ENCODE measurements around the gene TTC21B.

The TTC21B gene

DNA sequence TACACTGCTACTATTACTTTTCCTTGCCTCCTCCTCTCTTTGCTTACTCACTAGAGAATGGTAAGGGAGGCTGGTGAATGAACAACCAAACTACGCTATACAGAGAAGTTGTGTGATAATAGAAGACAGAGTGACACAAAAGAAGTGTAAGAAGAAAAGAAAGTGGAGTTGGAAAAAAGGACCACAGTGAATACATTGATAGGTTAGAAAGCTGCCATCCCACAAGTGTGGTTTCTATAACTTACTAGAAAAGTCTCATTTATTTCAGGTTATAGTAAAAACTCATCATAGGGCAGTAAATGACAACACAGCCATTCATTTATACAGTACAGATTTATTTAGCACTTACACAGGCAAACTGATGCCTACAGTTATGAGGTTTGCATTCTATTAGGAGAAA lies 77.3 kb downstream of the TTC21B start (continued):
- no peak for TF ChIP-seq ZNF223 (tag by site-specific recombination; IDR thresholded peaks at IDR 0.05)

- POLR2A ChIA-PET: no interaction called here
- H3K4me1 ChIP-seq (ENCODE audit: control insufficient read depth, insufficient read depth, low read length): no peaks in the 10 kb centered on the region
- no peak overlapping the region for H3K4me3 ChIP-seq (ENCODE audit: low read depth, low read length)
- TF ChIP-seq CTCF (tag by site-specific recombination; IDR thresholded peaks at IDR 0.05) (peak; percentile 56), ZNF19 (tag by site-specific recombination; IDR thresholded peaks at IDR 0.05; ENCODE audit: low read depth) (no peak), ZNF654 (tag by site-specific recombination; IDR thresholded peaks at IDR 0.05; ENCODE audit: low read depth) (peak; percentile 81), ZNF518A (tag by site-specific recombination; conservative IDR thresholded peaks at IDR 0.05; ENCODE audit: low read depth) (no peak), ZNF555 (tag by site-specific recombination; conservative IDR thresholded peaks at IDR 0.05) (no peak)
- CTCF ChIA-PET: interaction anchor here (0.5 to 2.1 kb wide), 41 partner anchors 9 to 1950 kb away, joined by 3 to 26 read pairs (median 4); partner anchors contain the start of gene SCN2A
- peaks cover 10 to 44% of the 10 kb centered on the region in 2 experiments for H3K36me3 ChIP-seq (ENCODE audit: control insufficient read depth in 2 of 2, insufficient read depth in 1 of 2, low read length in 2 of 2)
- no peaks in the 10 kb centered on the region; the same call in 1 of the 2 replicates for H3K9me3 ChIP-seq (ENCODE audit: control insufficient read depth, insufficient read depth, low read depth, low read length)
- no peak overlapping the region for H3K27ac ChIP-seq (ENCODE audit: extremely low read depth, low read depth, low read length)
These were observed 79.0 kb downstream of the TTC21B start for GRCh38 chr2:165874445-165875039.

DNA sequence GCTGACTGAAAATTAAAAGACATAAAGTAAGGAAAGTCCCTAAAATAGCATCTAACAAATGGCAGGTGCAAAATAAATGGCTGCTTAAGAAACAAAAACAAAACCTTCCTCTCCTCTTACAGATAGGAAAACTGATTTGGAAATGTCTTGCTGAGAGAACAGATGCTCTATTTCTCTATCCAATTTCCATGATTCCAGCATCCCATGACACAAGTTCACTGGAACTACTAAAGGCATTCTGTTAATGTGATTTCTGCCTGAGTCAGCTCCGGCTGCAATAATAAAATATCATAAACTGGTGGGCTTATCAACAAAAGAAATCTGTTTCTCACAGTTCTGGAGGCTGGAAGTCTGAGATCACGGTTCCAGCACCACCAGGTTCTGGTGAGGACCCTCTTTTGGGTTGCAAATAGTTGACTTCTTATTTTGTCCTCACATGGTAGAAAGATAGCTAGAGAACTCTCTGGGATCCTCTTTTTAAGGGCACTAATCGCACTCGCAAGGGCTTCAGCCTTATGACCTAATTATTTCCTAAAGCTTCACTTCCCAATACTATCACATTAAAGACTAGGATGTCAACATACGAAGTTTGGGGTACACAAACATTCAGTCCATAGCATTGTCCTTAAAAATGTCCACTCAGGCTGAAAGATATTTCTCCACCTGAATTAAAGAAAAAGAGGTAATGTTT lies 81.3 kb downstream of the TTC21B start:
- H3K4me1 ChIP-seq (ENCODE audit: control insufficient read depth, insufficient read depth, low read length): peaks cover 7% of the 10 kb centered on the region; the same call in 1 of the 2 replicates
- H3K9me3 ChIP-seq (ENCODE audit: control insufficient read depth, insufficient read depth, low read depth, low read length): no peaks in the 10 kb centered on the region; the same call in 1 of the 2 replicates
- H3K4me3 ChIP-seq (ENCODE audit: low read depth, low read length): no peak overlapping the region
- POLR2A ChIA-PET: interaction anchor here (1.2 kb wide), 1 partner anchor 78 kb away, joined by 3 read pairs; the partner anchor contains the start of gene GALNT3
- peaks cover 10 to 27% of the 10 kb centered on the region in 2 experiments for H3K36me3 ChIP-seq (ENCODE audit: control insufficient read depth in 2 of 2, insufficient read depth in 1 of 2, low read length in 2 of 2)
- CTCF ChIA-PET: interaction anchor here (0.7 to 1.2 kb wide), 4 partner anchors 90 to 221 kb away, joined by 3 read pairs; no protein-coding TSS in a partner anchor
- no peak overlapping the region for H3K27ac ChIP-seq (ENCODE audit: extremely low read depth, low read depth, low read length)
- TF ChIP-seq ZNF654 (tag by site-specific recombination; IDR thresholded peaks at IDR 0.05; ENCODE audit: low read depth) (no peak), KLF1 (tag by site-specific recombination; IDR thresholded peaks at IDR 0.05) (no peak), ZNF404 (tag by site-specific recombination; IDR thresholded peaks at IDR 0.05) (no peak), ZSCAN16 (tag by site-specific recombination; IDR thresholded peaks at IDR 0.05) (no peak), ZNF362 (tag by site-specific recombination; IDR thresholded peaks at IDR 0.05) (no peak), ZNF394 (tag by site-specific recombination; IDR thresholded peaks at IDR 0.05; ENCODE audit: borderline replicate concordance) (no peak), ZBTB7A (tag by site-specific recombination; IDR thresholded peaks at IDR 0.05; ENCODE audit: low read depth) (no peak), ZNF416 (tag by site-specific recombination; IDR thresholded peaks at IDR 0.05) (no peak), ZNF2 (tag by site-specific recombination; IDR thresholded peaks at IDR 0.05) (no peak), ZNF548 (tag by site-specific recombination; IDR thresholded peaks at IDR 0.05) (no peak), TSHZ1 (tag by site-specific recombination; IDR thresholded peaks at IDR 0.05; ENCODE audit: borderline replicate concordance) (no peak)
- TF ChIP-seq, protein P1, sequence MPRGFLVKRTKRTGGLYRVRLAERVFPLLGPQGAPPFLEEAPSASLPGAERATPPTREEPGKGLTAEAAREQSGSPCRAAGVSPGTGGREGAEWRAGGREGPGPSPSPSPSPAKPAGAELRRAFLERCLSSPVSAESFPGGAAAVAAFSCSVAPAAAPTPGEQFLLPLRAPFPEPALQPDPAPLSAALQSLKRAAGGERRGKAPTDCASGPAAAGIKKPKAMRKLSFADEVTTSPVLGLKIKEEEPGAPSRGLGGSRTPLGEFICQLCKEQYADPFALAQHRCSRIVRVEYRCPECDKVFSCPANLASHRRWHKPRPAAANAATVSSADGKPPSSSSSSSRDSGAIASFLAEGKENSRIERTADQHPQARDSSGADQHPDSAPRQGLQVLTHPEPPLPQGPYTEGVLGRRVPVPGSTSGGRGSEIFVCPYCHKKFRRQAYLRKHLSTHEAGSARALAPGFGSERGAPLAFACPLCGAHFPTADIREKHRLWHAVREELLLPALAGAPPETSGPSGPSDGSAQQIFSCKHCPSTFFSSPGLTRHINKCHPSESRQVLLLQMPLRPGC (tag by site-specific recombination; IDR thresholded peaks at IDR 0.05): no peak
